HepG2 (cell line): ENCODE results near the gene HSPB7. TPM values are rescaled to one million over a fixed set of nuclear protein-coding genes. Genes with fewer than 3 reads are reported as not detected.

Experiments
- ARID3A ChIP-seq: IDR thresholded peaks from 2 replicates; pipeline ENCODE4 v1.6.1; 2012; ENCODE audit warnings: low read depth, low read length, improper control_type of control experiment
- CC2D1A ChIP-seq: sonication (generic); formaldehyde crosslinking; IDR thresholded peaks from 2 replicates; pipeline ENCODE4 v1.8.1; 2023; ENCODE audit warnings: mild to moderate bottlenecking, missing genetic modification reagents
- CCDC6 ChIP-seq: sonication (generic); formaldehyde crosslinking; IDR thresholded peaks from 2 replicates; pipeline ENCODE4 v1.8.1; 2022; ENCODE audit warnings: mild to moderate bottlenecking, missing genetic modification reagents, moderate library complexity
- FOXJ3 ChIP-seq: sonication (generic); formaldehyde crosslinking; IDR thresholded peaks from 2 replicates; pipeline ENCODE4 v1.4.0; 2020; ENCODE audit warnings: missing genetic modification reagents, mild to moderate bottlenecking, borderline replicate concordance
- GABPB1 ChIP-seq: IDR thresholded peaks from 2 replicates; pipeline ENCODE4 v1.6.1; 2016; ENCODE audit warnings: mild to moderate bottlenecking, missing genetic modification reagents, moderate library complexity, missing compliant biosample characterization
- PBX2 ChIP-seq: IDR thresholded peaks from 2 replicates; pipeline ENCODE4 v1.6.1; 2016; ENCODE audit warnings: control low read depth
- PHB2 ChIP-seq: fragments of 450-650 bp; IDR thresholded peaks from 2 replicates; pipeline ENCODE4 v1.6.1; 2018; ENCODE audit not compliant: partially characterized antibody
- POGZ ChIP-seq: sonication (generic); formaldehyde crosslinking; IDR thresholded peaks from 2 replicates; pipeline ENCODE4 v1.4.0; 2020; ENCODE audit warnings: mild to moderate bottlenecking, missing genetic modification reagents
- PRDM4 ChIP-seq: sonication (generic); formaldehyde crosslinking; IDR thresholded peaks from 2 replicates; pipeline ENCODE4 v1.9.0; 2021; ENCODE audit warnings: missing genetic modification reagents, borderline replicate concordance
- RXRB ChIP-seq: IDR thresholded peaks from 2 replicates; pipeline ENCODE4 v1.6.1; 2016; ENCODE audit warnings: borderline replicate concordance, missing genetic modification reagents, missing compliant biosample characterization
- SALL1 ChIP-seq: sonication (generic); formaldehyde crosslinking; IDR thresholded peaks from 2 replicates; pipeline ENCODE4 v1.8.0; 2022; ENCODE audit warnings: mild to moderate bottlenecking, missing genetic modification reagents
- THRA ChIP-seq: sonication (generic); formaldehyde crosslinking; IDR thresholded peaks from 2 replicates; pipeline ENCODE4 v1.4.0; 2020; ENCODE audit warnings: missing genetic modification reagents, borderline replicate concordance
- ZBTB34 ChIP-seq: sonication (generic); formaldehyde crosslinking; IDR thresholded peaks from 2 replicates; pipeline ENCODE4 v1.8.0; 2022; ENCODE audit warnings: mild to moderate bottlenecking, missing genetic modification reagents
- ZBTB49 ChIP-seq: sonication (generic); formaldehyde crosslinking; IDR thresholded peaks from 2 replicates; pipeline ENCODE4 v1.4.0; 2020; ENCODE audit warnings: missing genetic modification reagents, borderline replicate concordance
- ZFP36 ChIP-seq: fragments of 150-350 bp; IDR thresholded peaks from 2 replicates; pipeline ENCODE4 v1.6.1; 2018; ENCODE audit warnings: borderline replicate concordance, low read length, low read depth; ENCODE audit not compliant: partially characterized antibody
- ZNF256 ChIP-seq: sonication (generic); formaldehyde crosslinking; conservative IDR thresholded peaks from 2 replicates; pipeline ENCODE4 v1.4.0; 2020; ENCODE audit warnings: missing genetic modification reagents
- ZNF441 ChIP-seq: sonication (generic); formaldehyde crosslinking; IDR thresholded peaks from 2 replicates; pipeline ENCODE4 v1.7.0; 2021; ENCODE audit warnings: missing genetic modification reagents, borderline replicate concordance
- ZNF564 ChIP-seq: sonication (generic); formaldehyde crosslinking; IDR thresholded peaks from 2 replicates; pipeline ENCODE4 v1.8.1; 2023; ENCODE audit warnings: mild to moderate bottlenecking, missing genetic modification reagents
- polyA plus RNA-seq, 8 experiments: library from polyadenylated mRNA; depleted of rRNA in 3 of 8; stranded (reverse) in 7 of 8; unstranded in 1 of 8; fragments of >200 nt; fragmentation: Illumina TruSeq in 4 of 8; extraction: Trizol in 4 of 8; gene quantifications; 2 replicates each; pipeline versions ENCODE4 v1.2.1 to v1.2.3, GENCODE V29; 2011 to 2016; ENCODE audit warnings: low read depth in 4 of 8, missing spikeins in 1 of 8, mixed read lengths in 1 of 8; ENCODE audit not compliant: insufficient read depth in 1 of 8
- total RNA-seq, 5 experiments: library from RNA; depleted of rRNA; stranded (reverse); fragments of >200 nt; fragmentation: Illumina TruSeq; extraction: Trizol; gene quantifications; 2 replicates each; pipeline ENCODE4 v1.2.3, GENCODE V29; 2016; ENCODE audit warnings: low read depth in 1 of 5

Gene HSPB7
- total and polyA plus RNA-seq, 2 of the 13 experiments (the other 11 are each of a cell fraction or from before 2014, with no cell fraction given) = 0.20 TPM; not detected in 1

GRCh38 chr1:15994590-15995351, 23.1 kb downstream of the HSPB7 start (continued):
- TF ChIP-seq PBX2 (CRISPR knock-in tag) (no peak), FOXJ3 (CRISPR knock-in tag) (no peak), ZBTB34 (no peak), RXRB (CRISPR knock-in tag) (no peak), SALL1 (CRISPR knock-in tag) (peak; percentile 73), CC2D1A (no peak), POGZ (CRISPR knock-in tag) (no peak), ZNF441 (CRISPR knock-in tag) (no peak), ZNF564 (no peak), THRA (CRISPR knock-in tag) (no peak), PHB2 (no peak), PRDM4 (CRISPR knock-in tag) (no peak), ZFP36 (no peak), ARID3A (no peak), ZBTB49 (CRISPR knock-in tag) (no peak), ZNF256 (no peak), GABPB1 (CRISPR knock-in tag) (peak; percentile 49; the same call in 1 of the 2 replicates), CCDC6 (CRISPR knock-in tag) (no peak)
